Measurements from ENCODE around the gene SLC28A3.
A peak's percentile ranks its signal among the peaks of the same experiment; 100 is the strongest.

Gene SLC28A3

DNA sequence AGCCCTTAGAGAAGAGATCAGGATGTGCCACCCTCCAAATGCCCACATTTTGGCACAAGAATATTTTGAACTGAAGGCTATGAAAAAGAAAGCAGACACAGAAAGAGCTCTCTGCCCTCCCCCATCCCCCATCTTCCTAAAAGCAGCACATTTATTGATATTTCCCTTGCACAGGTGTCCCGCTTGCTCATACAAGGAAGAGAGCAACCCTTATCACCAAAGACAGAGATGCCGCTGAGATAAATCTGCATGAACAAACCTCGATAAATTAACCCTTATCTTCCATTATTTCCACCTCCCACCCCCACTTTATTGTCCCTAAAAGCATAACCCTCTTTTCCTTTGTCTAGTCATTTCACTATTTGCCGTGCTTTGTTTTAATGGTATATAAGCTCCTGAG lies 1.8 kb downstream of the SLC28A3 start:
- DNase-seq: no peak

DNA sequence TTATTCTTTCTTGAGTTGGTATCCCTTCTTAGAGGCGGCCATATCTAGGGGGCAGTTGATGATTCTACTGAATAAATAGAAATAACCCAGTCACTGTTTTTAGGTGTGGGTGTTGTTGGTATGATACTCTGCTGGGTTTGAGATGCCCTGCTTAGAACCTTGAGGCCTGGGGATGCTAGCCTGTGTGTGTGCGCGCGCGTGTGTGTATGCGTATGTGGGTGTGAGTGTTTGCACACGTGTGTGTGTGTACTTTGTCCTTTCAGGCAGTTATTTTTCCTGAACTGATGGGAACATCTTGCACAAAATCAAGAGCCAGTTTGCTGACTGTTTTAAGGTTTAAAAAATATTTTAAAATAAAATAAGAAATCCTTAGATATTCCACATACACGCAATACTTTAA lies 3.3 kb downstream of the SLC28A3 start:
- no peak for DNase-seq

- peak; percentile 55 for DNase-seq
These were observed 9.3 kb downstream of the SLC28A3 start for GRCh38 chr9:84331119-84331809.

- no peak for DNase-seq
These were observed 10.3 kb downstream of the SLC28A3 start for GRCh38 chr9:84330246-84330645.

- DNase-seq: no peak
These were observed 13.4 kb downstream of the SLC28A3 start for GRCh38 chr9:84327184-84327583.

DNA sequence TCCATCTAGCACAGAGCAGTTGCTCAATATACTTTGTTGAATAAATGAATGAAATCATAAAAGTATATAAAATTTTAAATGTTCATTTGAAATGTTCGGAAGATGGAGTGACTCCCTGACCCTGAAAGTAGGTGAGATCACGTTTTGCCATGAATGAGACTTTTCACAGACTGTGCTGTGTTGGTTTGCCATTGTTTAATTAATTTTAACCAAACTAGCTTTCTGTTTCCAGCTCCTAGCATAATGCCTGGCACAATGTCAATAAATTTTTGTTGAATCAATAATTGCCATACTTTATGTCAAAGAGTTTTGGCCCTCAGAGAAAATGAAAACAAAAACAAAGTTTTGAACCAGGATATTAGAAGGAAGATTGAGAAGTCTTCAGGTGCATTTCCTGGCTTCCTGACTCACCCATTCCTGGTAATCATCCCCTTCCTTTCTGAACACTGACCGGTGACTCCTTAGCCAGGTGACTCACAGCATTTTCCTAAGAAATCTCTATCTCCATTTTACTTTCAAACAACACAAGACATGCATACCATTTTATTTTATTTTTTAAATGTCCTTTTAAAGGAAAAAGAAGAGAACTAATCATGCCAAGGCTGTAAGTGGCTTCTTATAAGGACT lies 15.1 kb downstream of the SLC28A3 start:
- DNase-seq: no peak

GRCh38 chr9:84324811-84325210 lies 15.7 kb downstream of the SLC28A3 start:
- DNase-seq: no peak

GRCh38 chr9:84323858-84324257 lies 16.7 kb downstream of the SLC28A3 start:
- DNase-seq: no peak

GRCh38 chr9:84322828-84323227 lies 17.7 kb downstream of the SLC28A3 start:
- no peak for DNase-seq

GRCh38 chr9:84320231-84320630 lies 20.3 kb downstream of the SLC28A3 start:
- no peak for DNase-seq

DNA sequence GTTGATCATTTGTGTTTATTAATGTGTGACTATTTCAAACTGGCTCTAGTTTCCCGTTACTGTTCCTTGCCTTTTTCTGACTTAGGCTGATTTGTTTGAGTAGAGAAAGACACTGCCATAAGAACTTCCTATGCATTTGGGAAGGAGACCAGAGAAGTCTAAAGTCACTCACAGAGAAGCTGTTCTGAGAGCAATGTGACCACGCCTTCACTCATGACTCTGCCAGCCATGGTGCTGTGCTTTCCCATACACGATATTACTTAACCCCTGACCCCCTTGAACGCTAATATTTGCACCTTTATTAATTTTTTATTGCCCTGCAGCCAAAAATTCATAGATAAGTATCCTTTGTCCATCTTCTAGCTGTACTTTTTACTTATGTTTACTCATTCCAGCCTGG lies 20.9 kb downstream of the SLC28A3 start:
- DNase-seq: no peak

DNA sequence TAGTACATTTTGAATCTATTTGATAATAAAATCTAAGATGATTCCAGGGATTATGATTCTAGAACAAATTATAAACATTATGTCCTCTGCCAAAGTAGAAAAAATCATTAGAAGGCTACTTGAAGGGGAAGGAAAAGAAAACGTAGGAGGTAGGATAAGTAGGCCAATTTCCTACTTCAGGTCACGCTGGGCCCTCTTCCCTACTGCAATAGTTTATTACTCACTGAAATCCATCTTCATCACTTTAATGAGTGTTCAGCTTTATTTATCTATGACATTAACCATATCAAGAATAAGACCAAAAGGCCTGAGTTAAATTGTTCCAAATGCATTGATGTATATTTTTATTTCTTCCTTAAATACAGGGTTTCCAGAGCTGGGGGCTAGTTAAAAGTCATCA lies 21.6 kb downstream of the SLC28A3 start:
- DNase-seq: no peak

DNA sequence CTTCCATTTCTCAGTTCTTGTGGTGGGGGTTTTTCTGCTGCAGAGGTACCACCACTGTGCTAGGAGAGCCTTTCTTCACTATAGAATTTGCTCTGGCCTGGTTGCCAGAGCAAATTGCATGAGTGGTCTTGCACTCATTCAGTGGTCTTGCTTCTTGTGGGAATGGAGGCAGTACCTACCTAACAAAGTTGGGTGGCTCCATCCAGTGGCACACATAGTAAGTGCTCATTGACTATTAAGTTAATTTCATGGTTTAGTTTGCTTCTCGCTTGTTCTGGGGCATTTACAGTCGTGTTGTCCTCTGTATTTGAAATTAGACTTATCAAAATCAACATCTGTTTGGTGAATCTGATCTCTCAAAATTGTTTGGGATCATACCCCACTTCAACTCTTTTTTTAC lies 23.0 kb downstream of the SLC28A3 start:
- no peak for DNase-seq

GRCh38 chr9:84315278-84315877 lies 25.2 kb downstream of the SLC28A3 start:
- peak; percentile 69 for DNase-seq

DNA sequence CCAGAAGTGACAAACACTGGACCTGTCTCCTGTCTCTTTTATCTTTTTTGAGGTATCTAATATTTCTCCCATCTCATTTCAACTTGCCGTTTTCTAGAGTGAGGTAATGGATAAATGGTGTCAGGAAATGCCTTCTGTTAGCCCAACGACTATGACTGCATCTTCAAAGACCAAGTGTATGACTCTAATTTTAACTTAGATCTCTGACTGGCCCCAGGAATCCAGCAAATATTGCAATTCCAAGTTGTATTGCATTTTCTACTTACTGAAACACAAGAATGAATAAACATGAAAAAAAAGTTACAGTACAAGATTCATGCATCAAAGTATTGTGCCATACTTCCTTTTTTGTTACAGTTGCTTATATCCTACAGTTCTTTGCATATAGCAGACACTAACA lies 26.3 kb downstream of the SLC28A3 start:
- no peak for DNase-seq

DNA sequence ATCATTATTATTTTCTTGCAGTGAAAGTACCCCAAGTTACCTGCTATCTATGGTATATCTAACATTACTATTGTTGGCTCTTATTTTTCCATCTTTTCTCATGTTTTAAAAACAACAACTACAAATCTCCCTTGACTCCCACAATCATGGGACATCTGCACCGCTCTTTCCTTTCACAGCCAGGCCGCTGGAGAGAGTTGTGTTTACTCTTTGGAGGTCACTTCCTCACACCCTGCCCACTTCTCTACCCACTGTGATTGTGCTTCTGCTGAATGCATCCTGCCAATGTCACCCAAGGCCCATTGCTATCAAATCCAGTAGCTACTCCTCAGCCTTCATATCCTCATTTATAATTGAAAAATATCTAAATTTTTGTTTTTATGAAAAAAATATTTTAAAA lies 29.7 kb downstream of the SLC28A3 start:
- DNase-seq: no peak

GRCh38 chr9:84305497-84306131 lies 34.9 kb downstream of the SLC28A3 start:
- no peak for DNase-seq

- DNase-seq: no peak
These were observed 36.4 kb downstream of the SLC28A3 start for GRCh38 chr9:84304166-84304565.

- no peak for DNase-seq
These were observed 37.5 kb downstream of the SLC28A3 start for GRCh38 chr9:84303061-84303460.

DNA sequence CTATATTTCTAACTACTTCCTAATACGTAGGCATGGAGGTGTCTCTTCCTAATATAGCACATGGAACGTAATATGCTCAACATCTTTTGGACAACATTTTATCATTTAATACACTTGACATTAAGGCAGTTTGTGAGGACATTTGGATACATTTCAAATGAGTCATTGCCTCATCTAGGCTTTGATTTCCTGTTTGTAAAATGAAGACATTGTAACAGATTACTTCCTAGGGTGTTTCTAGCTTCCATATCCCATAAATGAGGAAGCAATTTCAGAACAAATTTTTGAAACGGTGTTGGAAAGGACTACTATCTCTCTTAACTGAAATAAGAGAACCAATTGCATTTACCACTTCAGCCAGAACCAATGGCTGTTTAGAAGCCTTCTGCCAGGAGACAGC lies 38.7 kb downstream of the SLC28A3 start:
- DNase-seq: no peak

- DNase-seq: no peak
These were observed 40.3 kb downstream of the SLC28A3 start for GRCh38 chr9:84300271-84300670.

DNA sequence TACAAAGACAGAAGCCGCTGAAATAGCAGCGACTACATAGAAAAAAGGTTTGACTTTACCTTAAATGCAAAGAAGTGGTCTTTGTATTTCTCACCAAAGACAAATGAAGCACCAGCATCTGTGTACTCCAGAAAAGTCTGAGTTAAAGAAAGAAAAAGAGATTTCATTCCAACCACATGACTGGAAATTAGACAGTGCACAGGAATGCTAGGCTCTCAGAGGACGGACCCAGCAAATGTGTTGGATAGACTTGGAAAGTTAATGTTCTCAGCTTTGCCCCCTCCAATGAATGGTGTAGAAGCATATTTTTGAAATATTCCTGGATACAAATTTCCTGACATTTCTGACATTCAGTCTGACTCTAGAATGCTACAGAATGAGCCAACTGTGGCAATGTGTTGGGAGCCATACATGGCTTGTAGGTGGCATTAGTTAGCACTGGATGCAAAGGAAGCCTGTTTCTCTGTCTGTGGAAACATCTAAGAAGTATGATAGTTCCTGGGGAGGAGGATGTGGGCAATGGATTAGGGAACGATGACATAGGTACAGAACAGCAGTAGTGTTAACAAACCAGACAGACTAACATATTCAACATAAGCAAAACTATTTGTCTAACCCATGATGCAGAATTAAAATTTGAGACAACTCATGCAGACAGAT lies 43.3 kb downstream of the SLC28A3 start:
- DNase-seq: no peak

GRCh38 chr9:84296146-84296843 lies 44.3 kb downstream of the SLC28A3 start:
- DNase-seq: no peak

Data from islet precursor cell (in vitro differentiated cells).